SIG-M5 (cell line): ENCODE results near the gene RAP1GAP2.

Experiments used
- DNase-seq: peaks from one replicate; lab custom pipeline; 2025; lab: John Stamatoyannopoulos, UW

RAP1GAP2 gene

DNA sequence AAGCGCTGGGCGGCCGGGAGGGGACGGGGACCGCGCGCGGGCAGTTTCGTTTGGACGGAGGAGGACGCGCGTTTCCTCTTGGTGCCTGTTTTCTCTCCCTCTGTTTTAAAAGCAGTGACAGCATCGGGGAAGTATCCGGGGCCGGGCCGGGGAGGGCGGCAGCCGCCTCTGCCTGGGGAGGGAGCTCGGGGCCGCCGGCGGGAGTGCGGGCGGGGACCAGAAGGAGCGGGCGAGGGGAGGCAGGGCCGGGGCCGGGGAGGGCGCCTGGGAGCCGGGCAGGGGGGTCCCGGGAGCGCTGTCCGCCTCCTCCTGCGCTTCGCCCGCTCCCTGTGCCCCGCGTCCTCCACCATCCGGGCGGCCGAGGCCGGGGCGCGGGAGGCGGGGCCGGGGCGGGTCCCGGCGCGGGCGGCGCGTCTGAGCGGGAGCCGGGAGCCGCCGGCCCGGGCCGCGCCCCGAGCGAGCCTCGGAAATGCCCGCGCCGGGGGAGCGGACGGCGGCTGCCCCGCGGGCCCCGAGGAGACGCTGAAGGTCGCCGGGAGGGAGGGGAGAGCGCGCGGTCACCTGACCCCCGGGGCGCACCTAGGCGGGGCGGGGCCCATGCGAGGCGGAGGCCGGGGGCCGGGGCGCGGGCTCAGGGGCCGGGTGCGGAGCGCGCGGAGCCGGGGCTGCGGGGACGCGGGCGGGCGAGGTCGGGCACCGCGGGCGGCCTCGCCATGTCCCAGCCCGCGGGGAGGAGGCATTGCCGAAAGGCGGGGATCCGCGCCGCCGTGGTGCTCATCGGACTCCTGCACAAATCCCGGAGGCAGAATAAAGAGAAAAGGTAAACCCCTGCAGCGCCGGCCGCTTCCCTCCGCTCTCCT is 57.3 kb downstream of the RAP1GAP2 start:
- no peak for DNase-seq

DNA sequence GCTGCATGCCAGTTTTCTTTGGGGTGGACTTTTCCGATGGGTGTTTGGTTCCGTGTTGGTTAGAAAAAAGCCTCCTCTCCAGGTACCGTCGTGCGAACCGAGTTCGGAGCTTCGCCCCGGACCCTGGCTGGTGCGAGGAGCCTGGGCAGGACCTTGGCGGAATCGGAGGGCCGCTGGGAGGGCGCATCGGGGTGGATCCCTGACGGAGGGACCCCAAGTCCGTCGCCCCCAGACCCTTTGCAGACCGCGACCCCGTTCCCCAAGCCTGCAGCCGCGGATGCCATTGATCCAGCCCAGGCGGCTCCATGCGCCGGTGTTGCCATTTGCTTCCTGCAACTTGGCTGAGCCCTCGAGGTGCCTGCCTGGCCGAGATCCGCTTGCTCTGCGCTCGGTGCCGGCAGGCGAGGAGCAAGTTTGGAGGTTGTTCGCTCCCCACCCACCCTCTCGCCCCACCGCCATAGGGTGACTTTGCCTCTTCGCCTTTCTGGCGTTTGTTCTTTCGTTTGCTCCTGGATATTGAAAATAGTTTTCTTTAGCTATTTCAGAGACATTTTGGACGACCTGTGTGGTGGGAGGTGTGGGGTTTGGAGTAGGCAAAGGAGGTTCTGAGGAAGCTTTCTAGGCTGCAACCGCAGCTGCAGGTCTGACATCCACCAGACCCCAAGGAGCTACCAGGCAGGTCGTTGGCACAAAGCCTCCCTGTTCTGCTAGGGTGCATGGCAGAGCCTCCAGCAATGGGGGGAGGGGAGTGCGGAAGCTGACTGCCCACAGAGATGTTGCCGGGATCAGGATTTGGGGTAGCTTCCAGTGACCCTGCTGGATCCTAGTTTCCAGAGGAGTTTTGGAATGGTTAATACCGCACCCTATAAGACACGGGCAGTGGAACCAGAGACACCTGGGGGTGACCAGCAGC is 58.2 kb downstream of the RAP1GAP2 start:
- no peak for DNase-seq

DNA sequence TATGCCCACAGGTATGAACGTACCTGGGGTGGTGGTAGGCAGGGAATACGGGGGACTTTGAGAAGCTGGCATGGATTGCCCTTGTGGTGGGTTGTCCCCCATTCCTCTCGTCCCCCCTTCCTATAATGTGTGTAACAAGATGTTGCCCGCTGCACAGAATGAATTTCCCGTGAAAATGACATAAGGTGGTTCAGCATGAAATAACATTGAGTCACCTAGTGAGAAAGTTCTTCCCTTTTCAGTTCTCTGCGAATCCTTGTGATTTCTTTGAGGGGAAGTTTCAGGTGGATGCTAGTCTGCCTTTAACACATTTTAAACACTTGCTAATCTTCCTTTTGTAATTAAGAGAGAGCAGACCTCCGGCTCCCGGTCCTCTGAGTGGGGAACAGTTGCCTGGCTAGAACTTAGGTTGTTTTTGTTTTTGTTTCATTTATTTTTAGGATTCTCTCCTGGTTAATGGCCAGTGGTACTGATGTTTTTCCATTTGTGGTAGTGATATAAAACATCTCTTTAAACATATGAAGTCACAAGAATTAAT is 58.9 kb downstream of the RAP1GAP2 start:
- no peak for DNase-seq

DNA sequence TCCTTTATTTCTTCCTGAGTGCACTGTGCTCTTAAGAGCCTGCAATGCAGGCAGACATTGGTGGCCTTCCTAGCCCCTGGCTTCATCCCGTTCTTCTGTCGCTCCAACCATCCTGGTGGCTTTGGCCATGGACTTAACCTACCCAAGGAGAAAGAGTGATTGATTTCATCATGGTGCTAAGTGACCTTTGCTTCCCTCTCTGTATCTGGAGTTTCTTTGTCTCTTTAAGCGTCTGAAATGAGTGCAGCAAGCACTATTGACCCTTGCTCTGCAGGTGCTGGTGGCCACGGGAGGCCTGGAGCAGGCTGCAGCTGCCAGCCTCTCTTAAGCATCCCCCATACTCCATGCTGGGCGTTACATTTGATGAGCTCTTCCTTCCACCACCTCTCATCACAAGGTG is 60.5 kb downstream of the RAP1GAP2 start:
- DNase-seq = no peak

DNA sequence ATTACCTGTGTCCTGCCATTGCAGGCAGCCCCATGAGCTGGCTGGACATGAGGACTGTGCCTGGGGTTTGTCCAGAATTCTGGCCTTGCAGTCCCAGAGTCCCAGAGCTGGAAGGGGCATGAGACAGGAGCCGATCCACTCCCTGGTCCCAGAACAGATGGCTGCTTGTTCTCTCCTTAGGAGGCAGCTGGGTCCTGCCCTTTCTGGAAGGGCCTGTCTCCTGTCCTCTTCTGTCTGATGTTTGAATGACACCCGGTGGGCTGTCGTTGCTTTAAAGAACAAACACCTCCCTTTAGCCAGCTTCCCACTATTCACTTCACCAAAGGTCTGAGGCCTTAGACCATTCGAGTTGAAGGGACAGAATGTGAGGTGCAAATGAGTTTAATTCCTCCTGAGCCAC is 63.8 kb downstream of the RAP1GAP2 start:
- DNase-seq = no peak

DNA sequence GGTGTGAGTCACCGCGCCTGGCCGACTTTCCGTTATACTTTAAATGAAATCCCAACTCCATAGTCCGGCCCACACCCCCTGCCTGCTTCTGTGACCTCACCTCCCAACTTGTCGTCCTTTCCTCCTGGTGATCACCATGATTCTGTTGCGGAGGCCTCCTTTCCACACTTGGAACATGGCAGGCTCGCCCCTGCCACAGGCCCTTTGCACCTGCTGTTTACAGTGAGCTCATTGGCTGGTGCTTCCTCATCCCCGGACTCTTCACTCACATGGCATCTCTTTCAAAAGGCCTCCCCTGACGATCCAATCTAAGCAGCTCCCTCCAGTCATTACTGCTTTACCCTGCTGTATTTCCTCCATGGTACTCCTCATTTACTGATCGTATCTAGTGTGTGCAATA is 64.6 kb downstream of the RAP1GAP2 start:
- DNase-seq = no peak

DNA sequence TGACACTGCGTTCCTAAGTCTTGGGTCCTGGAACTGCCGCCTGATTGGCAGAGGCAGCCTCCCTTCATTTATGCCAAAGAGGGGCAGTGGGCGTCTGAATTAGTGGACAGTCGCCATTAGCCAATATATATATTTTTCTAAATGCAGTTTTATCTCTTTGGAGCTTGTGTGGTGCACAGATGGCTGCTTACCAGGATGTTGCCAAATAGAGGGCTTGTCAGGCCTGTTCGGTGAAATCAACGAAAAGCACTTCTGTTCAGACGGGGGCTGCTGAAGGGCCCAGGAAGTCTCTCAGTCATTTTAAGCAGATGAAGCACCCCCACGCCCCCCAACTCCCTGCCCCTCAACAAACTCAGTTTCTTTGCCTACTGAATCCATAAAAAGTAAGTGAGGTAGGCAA is 66.0 kb downstream of the RAP1GAP2 start:
- no peak for DNase-seq

DNA sequence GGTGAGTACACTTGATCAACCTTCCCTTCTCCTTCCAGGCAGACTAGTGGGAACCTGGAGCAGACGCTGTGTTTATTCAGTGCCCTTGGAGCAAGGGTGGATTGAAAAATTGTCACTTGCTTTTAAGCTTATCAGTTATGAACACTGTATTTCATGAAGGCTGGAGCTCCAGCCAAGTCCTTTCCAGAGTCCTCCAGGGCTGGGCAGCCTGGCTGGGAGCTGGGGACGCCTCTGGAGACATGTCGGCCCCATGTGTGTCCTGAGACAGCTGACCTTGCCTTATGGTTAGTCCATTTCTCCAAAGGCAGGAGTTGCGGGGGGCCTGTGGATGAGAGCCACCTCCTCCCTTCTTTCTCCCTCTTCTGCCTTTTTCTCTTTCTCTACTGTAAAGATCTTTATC is 67.0 kb downstream of the RAP1GAP2 start:
- DNase-seq = no peak

DNA sequence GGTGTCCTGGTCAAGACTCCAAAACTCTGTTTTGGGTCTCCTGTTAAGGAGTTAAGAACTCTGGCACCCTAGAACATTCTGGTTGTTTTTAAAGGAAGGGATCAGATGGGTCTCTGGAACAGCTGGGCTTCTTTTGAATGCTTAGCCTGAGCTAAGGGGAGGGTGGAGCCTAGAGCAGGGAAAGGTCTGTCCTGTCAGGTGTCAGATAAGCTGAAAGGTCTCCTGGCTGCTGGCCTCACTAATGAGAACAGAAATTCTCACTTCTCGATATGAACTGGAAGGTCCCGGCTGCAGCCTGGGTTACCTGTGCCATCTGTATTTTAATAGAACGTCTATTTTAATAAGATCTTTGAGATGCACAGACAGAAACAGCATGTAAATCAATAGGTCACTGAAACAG is 69.0 kb downstream of the RAP1GAP2 start:
- DNase-seq = no peak

DNA sequence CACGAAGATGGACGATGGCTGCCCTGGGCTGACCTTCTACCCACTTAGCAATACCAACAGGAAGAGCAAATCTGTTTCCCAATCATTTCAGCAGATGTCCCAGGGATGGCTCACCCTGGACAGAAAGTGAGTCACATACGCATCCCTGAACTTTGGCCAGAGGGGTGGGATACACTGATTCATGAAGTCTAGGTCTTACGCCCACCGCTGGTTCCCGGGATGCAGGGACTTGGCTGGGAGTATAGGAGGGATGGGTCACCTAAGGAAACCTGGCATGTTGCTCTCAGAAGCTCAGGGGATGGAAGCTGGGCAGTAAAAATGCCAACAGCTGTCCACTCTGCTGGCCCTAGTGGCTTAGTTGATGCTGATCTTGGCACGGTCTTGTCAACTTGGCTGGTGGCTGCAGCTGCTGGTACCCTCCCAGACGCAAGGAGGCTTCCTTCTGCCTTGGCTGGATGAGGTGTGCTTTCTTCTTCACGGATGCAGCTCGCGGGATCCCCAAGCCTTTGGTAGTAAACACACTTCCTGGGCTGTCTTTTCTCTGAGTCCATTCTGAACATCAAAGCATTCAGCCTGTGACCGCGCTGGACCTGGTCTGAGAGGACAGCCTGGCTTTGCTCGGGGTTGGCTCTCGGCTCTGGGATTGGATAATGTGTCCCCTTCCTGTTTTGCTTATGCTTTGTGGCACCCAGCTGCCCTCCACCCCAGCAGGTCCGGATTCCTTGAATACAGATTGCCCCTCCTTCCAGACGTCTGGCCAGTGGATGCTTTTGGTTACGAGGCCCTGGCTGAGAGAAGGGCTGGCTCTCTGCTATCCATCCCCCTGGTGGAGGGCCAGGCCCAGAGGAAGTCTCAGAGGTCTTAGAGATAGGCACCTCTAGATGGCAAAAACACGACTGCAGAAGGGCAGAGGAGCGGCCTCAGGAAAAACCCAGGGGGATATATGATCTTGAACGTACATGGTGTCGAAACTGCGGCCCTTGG is 71.5 kb downstream of the RAP1GAP2 start:
- DNase-seq = no peak

DNA sequence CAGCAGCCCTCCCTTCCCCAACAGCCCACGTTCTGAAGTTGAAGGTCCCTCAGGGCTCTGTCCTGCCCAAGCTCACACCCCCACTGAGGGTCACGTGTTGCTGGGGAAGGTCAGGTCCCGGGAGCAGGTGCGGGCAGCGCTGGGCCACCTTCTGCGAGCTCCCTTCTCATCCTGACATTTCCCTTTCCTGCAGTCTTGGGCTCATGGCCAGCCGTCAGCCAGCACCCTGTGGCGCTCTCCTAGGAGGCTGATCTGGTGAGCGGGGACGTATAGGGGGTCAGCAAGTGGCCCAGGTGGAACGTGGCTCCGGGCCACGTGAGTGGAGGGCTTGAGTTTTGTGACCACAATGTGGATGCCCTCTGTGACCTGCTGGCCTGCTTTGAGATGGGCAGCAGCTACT is 73.4 kb downstream of the RAP1GAP2 start:
- no peak for DNase-seq

DNA sequence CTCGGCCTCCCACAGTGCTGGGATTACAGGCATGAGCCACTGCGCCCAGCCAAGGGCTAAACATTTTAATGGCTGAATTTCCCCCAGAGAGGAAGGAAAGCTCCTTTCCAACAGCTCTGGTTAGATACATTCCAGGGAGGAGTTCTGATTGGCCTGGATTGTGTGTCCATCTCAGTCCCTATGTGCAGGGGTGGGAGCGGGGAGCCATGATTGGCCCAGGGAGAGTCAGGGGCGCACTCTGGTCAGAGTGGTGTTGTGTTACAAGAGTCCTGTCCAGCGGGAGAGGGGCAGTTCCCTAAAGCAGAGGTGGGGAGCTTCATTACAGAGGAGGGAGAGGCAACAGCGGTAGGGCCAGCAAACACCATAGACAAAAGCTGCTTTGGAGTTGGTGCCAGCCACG is 75.0 kb downstream of the RAP1GAP2 start:
- no peak for DNase-seq

DNA sequence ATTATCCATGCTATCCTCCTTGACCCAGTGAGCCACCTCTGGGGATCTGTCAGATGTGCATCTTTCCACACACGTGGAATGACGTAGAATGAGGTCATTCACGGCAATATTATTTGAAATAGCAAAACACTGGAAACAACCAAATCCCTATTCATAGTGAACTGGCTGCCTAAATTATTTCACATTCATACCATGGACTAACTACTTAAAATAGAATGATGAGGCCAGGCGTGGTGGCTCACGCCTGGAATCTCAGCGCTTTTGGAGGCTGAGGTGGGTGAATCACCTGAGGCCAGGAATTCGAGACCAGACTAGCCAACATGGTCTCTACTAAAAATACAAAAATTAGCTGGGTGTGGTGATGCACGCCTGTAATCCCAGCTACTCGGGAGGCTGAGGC is 75.5 kb downstream of the RAP1GAP2 start:
- DNase-seq = no peak

DNA sequence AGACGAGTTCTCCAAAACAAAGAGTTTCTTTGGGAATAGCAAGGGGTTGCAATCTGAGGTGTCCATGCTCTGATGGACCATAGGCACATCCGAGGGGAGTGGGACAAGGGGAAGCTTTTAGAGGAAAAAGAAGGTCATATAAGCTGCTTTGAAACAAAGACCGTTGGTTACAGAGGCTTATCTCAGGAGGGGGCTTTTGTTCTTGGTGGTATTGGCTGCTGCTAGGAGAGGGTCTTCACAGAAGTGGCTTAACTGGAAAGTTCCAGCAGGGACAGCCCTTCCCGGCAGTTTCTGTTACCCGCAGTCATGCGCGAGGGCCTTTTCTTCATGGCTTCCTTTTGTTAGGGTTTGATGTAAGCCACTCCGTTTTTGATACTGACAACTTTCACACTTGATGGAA is 76.0 kb downstream of the RAP1GAP2 start:
- DNase-seq = no peak

DNA sequence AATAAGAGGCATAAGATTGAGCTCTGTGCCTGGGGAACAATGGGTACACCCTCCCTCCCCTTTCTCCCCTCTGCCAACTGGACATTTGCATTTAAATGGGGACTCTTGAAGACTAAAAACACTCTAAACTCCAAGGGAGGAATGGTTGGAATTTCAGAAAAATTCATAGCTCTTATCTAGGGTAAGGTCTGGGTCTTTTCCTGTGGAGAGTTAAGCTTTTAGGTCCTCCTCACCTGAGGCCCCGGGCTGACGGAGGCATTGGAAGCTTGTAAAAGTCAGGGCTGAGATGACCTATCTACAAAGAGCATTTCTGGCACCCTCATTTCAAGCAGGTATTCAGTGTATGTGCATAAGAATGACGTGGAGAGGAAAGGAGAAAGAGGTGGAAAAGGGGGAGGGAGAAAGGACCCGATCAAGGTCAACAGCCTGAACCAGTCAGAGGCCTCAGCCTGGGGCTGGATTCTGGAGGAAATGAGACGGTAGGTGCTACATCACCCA is 78.0 kb downstream of the RAP1GAP2 start:
- DNase-seq = no peak

DNA sequence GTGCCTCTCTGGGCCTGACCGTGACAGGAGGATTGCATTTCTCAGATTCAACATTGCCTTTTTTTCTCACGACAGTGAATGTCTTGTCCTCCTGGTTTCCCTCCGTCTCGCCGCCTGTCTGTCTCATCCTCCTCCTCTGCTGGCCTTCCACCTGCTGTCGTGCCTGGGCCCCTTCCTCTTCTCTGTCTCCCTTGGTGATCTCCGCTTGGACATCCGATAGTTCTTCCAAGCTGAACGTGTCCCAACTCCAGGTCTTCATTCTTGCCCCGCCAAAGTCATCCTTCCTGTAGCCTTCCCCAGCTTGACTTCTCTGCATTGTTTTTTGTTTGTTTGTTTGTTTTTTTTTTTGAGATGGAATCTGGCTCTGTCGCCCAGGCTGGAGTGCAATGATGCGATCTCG is 79.4 kb downstream of the RAP1GAP2 start:
- no peak for DNase-seq

DNA sequence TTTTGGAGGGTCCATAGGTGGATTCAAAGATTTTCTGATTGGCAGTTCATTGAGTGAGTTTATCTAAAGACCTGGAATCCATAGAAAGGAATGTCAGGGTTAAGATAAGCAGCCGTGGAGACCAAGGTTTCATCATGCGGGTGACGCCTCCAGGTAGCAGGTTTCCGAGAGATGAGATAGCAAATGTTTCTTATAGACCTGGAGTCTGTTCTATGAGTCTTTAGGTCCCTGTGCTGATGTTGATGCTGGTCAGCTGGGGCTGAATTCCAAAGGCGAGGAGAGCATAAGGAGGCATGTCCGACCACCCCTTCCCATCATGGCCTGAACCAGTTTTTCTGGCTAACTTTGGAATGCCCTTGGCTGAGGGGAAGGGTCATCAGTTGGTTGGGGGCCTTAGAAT is 80.2 kb downstream of the RAP1GAP2 start:
- no peak for DNase-seq

DNA sequence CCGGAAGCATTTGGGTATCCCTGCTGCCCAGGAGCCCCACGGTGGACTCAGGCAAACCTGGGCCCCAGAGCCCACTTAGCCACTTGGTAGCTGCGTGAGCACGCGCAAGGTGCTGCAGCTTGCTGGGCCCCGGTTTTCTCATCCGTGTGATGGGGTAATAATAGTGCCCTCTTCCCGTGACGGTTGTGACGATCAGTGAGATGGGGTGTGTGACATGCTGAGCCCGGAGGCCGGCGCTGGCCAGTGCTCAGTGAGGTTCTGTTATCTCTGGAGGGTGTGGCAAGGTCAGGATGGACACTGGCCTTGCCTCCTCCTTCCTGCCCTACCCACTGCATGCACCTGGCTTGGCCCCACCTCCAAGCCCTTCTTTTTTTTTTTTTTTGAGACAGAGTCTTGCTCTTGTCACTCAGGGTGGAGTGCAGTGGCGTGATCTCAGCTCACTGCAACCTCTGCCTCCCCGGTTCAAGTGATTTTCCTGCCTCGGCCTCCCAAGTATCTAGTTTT is 82.6 kb downstream of the RAP1GAP2 start:
- DNase-seq = no peak

DNA sequence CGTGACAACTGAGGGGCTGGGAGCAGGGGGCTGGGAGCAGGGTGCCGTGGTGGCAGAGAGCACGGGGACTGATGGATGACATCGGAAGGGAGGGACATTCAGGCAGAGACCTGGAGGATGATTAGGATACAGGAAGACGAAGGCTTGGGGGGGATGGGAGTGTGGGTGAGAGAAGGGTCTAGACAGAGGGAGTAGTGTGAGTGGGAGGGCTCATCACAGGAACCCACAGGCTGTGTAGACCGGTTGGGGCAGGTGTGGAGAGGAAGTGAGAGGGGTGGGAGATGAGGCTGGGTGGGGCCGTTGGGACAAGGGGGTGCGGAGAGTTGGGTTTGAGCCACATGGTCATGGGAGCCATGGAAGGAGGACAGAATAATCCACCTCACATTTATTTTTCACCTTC is 83.8 kb downstream of the RAP1GAP2 start:
- DNase-seq = no peak

DNA sequence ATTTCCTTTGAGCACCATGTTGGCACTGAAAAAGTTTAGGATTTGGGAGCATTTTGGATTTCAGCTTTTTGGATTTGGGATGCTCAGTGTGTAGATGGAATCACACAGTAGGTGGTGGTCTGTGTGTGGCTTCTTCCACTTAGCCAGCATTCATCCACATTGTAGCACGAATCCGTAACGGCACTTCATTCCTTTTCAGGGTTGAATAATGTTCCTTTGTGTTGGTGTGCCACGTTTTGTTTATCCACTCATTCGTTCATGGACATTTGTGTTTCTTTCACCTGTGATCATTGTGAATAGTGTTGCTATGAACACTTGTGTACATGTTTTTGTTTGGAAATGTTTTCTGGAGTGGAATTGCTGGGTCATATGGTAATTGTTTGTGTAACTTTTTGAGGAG is 85.1 kb downstream of the RAP1GAP2 start:
- DNase-seq = no peak

DNA sequence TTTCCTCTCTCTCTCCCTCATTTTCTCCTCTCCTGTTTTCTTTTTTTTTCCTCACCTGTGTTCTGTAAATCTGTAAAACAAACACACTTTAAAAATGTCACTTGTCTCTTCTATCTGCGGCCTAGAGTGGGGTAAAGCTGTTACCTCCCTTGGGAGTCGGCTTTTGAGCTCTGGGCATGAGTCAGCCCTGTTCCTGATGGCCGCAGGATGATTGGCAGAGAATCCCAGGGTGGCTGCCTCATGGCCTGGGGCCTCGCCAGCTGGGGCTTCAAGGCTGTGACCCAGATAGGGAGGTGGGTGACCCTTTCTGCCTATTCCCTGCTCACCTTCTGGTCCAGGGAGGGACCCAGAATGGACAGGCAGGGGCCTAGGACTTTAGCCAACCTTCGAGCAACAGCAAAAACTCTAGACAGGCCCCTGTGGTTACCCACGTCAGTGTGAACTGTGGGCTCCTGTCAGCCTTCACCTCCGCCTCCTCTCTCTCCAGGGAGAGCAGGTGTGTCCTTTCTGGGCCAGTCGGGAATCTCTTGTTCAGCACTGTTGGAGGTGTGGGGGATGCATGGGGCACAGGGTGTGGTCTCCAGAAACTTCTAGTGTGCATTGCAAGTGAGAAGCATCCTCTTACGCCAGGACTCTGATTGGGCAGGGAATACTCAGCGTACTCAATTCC is 87.4 kb downstream of the RAP1GAP2 start:
- no peak for DNase-seq
